Activated CD8-positive, alpha-beta memory T cell treated with anti-CD3 and anti-CD28 coated beads, Interleukin-2, amount 50 U/mL, for 4 hours (primary cell): Measurements from ENCODE around the gene TRIM47.

Experiments used
- DNase-seq: peaks from one replicate; pipeline ENCODE4 v3.0.0-alpha.2; 2020

TRIM47 gene, protein sequence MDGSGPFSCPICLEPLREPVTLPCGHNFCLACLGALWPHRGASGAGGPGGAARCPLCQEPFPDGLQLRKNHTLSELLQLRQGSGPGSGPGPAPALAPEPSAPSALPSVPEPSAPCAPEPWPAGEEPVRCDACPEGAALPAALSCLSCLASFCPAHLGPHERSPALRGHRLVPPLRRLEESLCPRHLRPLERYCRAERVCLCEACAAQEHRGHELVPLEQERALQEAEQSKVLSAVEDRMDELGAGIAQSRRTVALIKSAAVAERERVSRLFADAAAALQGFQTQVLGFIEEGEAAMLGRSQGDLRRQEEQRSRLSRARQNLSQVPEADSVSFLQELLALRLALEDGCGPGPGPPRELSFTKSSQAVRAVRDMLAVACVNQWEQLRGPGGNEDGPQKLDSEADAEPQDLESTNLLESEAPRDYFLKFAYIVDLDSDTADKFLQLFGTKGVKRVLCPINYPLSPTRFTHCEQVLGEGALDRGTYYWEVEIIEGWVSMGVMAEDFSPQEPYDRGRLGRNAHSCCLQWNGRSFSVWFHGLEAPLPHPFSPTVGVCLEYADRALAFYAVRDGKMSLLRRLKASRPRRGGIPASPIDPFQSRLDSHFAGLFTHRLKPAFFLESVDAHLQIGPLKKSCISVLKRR

DNA sequence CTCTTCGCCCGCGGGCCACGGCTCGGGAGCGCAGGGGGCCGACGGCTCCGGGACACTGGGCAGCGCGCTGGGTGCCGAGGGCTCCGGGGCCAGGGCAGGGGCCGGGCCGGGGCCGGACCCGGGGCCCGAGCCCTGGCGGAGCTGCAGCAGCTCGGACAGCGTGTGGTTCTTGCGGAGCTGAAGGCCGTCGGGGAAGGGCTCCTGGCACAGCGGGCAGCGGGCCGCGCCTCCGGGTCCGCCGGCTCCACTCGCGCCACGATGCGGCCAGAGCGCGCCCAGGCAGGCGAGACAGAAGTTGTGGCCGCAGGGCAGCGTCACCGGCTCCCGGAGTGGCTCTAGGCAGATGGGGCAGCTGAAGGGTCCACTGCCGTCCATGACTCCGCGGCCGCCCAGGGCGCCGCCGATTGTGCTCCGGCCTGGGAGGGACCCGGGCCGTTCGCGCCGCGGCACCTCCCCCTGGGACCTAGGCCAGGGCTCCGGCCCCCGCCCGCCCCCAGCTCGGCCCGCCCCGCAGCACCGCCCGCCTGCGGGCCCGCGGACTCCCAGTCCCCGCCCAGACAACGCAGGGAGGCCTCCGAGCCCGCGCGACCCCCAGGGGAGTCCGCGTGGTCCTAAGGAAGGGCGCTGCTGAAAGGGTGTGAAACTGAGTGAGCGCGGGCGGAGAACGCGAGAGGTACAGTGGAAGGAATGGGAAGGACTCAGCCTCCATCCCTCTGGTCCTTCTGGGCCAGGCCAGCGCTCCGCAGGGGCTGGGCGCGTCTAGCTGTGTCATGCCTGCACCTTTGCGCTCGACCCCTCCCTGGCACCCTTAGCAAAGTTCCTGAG is at the start of gene TRIM47:
TRIM47 (minus strand) TSS at position 408 of the 825 bp plus-strand sequence; CDS start at position 375, 33 bp downstream.
- DNase-seq: no peak

DNA sequence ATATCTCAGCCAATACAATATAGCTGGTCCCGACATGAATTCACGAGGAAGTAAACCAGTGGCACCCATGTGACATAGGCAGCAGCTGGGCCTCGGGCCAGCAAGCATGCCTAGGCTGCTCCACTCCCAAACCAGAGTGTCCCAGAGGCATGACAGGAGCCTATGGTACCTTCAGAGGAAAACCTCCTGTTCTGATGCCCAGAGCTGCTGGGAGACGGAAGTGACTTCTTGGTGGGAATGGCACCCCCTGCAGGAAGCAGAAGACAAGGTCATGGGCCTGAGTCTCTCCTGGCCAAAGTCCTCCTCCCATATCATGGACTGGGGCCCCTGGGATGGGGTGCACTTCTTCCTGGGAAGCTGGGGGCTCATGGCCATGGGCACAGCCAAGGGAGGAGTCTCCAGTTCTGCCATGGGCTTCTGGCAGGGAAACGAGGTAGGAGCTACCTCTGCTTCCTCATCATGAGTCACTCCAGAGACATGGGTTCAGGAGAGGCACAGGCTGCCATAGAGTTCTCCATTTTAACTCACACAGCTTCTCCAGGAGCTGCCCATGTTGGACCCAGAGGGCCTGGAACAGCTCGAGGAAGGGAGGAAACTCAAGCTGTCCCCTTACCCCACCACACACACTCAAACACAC is 49.0 kb upstream of the TRIM47 start:
- DNase-seq: no peak

DNA sequence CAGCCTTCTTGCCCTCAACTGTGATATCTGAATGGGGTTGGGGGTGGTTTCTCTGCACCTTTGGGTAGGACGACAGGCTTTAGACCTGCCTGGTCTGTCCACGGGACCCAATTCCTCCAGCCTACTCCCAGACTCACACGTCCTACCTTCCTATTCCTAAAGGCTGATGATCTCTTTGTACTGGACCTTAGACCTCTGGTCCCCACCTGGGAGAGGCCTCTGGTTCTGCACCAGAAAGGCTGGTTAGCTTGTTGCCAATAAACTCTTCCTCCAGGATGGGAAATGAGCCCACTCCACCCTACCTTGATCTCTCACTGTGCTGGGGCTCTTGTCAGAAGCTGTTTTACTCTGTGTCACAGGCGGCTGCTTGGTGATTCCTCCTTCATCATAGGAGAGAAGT is 48.1 kb upstream of the TRIM47 start:
- DNase-seq: no peak

DNA sequence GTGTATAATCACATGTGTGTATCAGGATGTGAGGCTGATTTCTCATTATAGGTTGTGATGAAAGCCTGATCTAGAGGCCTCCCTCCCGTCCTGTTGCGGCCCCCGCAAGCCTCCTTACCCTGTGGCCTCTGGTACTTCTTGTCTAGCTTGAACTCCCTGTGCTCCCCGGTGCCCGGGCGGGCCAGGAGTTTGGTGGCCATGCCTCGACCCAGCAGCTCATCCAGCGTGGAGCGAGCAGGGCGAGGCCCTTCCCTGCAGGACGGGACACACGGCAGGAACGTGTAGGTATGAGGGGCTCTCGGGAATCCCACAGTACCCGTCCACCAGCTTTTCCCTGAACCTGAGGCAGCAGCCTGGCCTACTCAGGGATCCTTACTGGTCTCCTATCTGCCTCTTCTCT is 47.5 kb upstream of the TRIM47 start:
- no peak for DNase-seq

DNA sequence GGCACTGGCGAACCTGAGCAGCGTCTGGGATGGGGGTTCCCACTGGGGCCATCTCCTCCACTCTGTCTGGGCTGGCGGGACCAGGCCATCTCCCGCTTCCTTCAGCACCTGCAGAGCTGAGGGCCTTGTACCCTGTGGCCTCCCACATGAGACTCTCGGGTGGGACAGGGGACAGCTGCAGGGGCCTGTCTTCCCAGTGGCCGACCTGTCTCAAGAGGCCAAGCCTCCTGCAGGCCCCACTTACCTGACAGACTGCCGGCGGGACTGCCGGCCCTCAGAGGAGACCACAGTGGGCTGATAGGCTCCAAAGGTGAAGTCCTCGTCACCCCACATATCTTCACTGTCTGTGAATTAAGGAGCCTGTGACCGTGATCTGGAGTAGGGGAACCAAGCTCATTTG is 46.7 kb upstream of the TRIM47 start:
- DNase-seq: no peak

DNA sequence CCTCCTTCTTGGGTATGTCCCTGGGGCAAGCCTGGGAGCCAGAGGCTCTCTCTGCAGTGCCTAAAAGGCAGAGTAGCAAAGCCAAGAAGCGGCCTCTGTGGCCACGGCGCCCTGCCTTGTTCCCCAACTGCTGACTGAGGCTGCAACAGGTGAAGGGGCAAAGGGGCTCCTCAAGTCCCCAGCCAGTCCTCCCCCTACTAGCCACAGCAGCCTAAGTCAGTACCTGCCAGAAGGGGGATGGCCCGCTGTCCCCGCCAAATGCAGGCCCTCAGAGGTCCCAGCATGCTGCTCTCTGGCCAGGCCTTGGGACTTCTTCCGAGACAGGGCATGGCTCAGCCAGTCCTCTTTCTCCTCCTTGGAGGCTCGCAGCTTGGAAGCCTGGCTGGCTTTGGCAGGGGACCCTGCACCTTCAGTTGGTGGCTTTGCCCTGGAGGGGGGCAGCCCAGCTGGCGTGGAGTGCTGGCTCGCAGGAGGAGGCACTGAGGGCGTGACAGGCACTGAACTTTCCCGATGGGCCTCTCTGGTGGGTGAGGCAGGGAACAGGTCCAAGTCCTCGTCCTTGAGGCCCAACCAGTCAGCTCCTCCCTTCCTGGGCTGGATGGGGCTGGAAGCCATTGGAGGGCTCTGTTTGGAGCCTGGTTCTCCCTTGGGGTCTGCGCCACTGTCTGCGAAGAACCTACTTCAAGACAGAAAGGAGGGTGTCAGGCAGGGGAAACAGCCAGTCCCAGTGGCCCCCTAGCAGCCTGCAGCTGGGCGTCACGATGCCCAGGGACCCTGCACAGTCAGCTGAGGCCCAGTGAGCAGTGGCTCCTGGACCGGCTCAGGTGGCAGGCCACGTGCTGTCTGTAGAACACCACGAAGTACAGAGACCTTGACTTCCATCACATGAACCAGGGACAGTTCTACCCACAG is 44.8 kb upstream of the TRIM47 start:
- DNase-seq: no peak

DNA sequence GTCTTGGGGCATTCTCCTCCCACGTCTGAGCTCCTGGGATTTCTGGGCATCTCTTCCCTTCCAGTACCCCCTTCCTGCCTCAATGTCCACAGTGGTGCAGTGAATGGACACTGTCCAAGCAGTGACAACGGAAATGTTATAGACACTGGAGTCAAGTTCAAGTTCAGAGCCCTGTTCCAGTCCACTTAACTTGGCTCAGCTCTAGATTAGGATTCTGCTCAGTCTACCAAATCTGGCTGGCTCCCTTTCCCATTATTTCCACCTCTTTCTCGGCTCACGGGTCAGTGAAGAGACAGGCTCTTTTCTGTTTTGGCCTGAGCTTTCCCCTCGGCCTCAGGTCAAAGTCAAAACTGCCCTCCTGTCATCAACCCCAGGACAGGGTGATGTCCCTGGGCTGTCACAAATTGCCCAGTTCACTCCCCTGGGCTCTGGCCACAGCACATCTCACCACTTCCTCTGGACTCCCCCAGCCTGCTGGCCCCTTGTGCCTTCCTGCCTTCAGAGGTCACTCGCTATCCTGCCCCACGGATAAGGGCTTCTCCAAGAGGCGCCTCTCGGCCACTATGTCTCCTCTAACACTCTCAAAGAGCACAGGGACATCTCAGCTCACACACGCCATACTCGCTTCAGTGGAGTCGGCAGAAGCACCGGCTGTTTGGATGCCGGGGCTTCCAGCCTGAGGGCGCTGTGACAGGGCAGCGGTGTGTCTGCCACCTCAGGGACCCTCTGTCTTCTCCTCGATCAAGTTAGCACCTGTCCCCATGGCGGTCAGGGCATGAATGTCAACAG is 44.0 kb upstream of the TRIM47 start:
- DNase-seq: no peak

DNA sequence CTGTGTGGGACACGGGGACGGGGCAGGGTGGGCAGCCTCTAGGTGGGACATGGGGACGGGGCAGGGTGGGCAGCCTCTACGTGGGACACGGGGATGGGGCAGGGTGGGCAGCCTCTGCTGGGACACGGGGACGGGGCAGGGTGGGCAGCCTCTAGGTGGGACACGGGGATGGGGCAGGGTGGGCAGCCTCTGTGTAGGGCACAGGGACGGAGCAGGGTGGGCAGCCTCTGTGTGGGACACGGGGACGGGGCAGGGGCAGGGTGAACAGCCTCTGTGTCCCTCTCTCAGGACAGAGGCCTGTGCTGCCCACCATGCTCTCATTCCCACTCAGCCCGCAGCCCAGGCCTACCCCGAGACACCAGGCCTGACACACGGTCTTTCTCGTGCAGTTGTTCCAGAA is 43.2 kb upstream of the TRIM47 start:
- DNase-seq: no peak

DNA sequence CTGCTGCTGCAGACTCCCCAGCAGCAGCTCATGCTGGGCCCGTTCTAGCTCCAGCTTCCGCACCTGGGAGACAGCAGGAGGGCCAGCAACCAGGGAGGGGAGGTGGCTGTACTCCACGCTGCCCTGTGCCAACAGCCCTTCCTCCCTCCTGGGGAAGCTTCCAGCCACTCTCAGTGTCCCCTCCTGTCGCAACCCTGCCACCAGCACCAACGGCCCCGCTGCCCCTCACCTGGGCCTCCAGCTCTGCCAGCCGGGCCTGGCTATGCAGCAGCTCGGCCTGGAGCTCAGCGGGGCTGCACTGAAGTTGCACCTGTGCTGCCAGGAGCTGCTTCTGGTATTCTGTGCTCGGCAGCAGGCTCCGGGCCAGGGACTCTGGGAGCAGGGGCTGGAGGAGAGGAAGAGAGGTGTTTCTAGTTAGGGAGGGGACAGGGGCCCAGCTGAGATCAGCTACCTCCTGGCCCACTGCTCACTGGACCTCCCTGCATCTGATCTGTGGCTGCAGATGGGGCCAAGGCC is 41.7 kb upstream of the TRIM47 start:
- DNase-seq: no peak

DNA sequence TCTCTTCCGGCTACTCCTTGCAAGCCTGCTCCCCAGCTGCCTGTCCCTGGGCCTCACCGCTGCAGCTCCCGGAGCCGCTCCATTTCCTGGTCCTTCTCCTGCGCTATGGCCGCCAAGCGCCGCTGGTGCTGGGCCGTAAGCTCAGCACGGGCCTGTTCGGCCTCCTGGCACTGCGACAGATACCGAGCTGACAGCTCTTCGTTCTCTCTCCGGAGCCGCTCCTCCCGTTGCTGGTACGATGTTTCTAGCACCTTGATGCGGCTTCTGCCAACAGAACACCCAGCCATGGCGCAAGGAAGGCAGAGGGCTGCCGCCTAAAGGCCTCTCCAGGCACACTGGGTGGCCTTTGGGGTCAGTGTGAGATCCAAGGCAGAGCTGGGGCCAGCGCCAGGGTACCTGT is 41.2 kb upstream of the TRIM47 start:
- DNase-seq: no peak

DNA sequence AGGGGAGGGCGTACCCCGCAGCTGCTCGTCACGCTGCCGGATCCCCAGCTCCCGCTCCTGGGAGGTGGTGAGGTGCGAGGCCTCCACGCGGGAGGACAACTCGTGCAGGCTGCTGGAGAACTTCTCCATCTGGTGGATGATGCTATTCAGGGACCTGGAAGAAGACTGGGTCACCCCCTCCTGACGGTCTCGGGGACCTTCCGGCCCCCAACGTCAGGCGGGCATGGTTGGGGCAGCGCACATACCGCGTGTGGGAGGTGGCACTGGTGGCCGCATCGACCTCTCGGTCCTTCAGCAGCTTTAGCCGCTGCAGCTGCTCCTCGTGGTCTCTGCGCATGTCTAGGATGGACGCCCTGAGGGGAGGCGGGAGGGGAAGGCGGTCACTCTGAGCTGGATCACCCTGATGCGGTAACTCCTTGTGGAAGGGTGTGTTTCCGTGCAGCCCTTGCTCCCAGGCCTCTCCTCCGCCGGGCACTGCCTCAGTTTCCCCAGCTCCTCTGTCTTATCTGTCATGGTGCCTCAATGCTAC is 39.6 kb upstream of the TRIM47 start:
- no peak for DNase-seq

DNA sequence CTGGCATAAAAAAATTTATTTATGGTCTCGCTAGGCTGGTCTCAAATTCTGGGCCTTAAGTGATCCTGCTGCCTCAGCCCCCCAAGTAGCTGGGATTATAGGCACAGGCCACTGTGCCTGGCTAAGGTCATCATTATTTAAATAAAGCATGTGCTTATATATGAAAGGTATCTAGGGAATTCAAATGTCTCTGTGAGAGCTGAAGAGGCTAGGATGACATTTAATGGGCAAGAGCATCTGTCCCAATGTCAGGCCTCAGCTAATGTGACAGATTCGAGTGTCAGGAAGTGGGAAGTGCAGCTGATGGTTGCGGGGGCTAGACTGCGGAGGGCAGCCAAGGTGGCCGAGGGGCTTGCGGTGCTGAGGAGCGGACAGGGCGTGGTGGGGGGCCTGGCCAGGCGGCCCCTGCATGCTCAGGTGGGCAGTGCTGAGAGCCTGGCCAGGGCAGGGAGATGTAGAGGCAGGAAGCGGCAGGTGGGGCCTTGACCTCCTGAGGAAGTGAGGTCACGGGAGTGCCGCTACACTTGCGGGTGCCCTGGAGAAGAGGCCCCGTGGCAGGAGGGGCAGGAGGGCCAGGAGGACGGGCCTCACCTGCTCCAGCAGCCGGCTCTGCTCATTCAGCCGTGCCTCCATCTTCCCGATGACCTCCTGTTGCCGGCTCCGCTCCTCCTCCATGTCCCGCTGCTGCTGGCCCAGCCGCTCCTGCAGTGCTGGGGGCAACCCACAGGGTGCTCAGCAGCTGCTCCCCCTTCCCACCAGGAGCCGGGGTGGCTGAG is 38.9 kb upstream of the TRIM47 start:
- no peak for DNase-seq

DNA sequence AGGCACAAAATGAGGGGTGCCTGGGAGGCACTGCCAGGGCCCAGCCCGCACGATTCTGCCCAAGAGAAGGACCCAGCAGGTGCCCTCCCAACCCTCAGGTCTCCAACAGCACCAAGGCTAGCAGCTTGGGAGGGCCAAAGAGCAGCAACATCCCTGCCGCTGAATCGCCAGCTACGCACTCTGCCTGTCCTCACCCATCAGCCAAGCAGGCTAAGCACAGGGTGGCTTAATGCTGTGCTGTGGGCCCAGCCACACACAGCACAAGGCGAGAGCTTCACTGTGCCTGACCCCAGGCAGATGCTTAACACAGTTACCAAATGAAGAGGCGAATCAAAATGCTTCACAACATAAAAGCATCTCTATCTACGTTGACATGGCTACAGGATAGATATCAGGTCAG is 36.9 kb upstream of the TRIM47 start:
- no peak for DNase-seq

DNA sequence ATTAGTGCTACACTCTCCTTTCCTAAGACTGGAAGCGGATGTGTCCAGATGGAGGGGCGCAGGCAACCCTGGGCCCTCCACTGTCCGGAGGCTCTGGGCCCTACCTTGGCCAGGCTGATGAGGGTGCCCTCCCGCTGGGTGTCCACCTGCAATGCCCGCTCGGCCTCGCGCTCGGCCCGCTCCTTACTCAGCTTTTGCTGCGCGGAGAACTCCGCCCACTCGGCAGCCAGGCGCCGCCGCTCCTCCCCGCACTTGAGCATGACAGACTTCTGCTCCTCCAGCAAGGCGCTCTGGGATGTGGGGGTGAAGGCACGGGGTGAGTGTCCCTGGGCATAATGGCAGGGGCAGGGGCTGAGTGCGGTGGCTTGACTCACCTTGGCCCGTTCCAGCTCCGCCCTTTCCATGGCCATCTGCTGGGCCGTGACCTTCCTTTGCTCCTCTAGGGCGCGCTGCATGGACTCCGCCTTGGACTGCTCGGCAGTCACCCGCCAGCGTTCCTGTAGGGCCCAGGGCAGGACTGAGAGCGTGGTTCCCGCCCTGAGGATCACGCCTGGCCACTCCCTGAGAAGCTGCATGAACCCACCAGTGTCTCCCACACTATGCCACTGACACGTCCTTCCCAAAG is 36.4 kb upstream of the TRIM47 start:
- DNase-seq: no peak

DNA sequence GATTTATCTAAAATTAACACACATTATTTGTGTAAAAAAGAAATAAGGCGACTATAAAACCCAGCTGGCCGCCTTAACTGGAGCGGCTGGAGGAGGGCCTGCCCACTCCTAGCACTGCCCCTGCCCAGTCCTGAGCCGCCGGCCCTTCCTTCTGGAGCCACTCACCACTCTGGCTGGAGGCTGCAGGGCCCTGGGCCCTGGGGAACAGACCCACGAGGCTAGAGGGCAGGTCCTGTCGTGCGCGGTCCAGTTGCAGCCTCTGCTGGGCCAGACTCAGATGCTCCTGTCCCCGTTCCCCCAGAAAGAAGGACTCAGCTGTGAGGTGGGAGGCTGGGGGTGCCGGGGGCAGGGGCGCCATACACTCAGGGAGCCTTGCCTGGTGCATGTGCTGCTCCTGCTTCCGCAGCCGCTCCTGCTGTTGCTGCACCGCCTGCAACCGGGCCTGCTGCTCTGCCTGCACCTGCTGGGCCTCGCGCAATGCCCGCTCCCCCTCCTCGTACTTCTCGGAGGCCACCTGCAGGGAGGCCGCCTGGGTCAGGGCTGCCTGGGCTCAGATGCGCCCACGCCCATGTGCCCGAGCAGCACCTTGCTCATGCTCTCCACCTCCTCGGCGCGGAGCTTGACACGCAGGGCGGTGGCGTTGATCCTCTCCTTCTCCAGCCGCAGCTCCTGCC is 35.3 kb upstream of the TRIM47 start:
- DNase-seq: no peak

DNA sequence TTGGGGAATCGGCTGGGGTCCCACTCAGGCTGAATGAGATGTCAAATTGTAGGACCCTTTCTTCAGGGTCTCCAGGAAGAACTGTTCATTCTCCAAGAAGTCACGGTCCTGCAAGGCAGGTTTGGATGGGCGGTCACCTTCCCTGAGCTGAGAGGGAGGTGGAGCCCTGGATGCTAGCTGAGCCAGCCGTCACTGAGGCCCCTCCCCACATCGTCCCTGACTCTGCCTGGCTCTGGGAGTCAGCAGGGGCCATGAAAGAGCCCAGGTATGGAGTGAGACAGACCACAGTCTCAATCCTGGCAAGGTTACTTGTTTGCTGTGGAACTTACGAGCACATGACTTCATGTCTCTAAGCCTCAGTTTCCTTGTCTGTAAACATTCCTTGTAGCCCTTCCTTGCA is 32.3 kb upstream of the TRIM47 start:
- no peak for DNase-seq

DNA sequence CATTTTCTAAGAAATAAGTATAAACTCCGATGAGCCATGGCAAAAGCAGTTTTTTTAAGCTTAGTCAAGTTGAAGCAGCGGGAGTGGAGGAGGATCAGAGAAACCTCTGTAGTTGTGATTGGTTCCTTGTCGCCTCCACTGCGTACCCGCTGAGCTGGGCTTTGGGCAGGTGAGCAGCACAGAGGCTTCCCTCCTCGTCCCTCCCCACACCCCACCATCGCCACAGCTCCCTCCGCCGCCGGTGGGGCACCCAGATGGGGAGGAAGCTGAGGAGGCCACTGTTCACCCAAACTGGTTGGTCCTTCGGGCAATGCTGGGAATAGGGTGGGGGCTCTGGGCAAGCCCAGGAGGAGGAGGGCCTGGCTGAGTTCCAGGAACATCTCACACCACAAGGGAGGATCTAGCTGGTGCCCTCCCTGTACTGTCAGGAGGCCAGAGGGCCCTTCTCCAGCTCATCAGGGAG is 31.5 kb upstream of the TRIM47 start:
- DNase-seq: no peak

DNA sequence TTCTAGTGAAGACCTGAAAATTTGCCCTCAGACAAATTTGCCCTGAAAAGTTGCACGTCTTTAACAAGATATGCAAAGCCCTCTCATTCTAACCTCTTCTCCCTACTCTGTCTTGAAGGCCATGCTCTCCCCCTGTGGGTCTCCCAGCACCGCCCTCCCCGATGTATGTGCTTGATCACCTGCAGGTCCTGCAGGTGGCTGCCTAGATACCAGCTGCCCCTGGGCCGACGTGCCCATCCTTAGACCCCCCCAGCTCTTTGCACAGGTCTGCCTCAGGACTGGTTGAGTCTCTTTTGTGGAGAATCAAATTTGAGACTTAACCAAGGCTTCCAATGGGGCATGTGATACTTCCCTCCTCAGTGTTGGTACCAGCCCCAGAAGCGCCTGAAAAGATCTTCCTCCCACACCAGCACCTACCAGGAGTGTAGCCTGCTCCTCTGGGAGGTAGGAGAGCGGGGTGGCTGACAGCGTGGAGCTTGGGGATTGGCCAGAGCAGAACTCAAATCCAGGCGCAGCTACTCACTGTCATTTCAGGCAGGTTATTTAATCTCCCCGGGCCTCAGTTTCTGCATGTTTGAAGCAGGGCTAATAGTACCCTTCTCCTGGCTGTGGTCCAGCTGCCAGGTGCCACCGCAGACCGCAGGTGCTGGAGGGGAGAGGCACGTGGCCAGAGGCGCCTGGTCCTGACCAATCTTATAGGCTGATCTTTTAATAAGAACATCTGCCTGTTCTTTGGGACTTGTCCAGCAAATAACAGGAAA is 30.9 kb upstream of the TRIM47 start:
- no peak for DNase-seq
